HepG2 (cell line): Measurements from ENCODE around the gene KANSL1L. TPM values are rescaled to one million over a fixed set of nuclear protein-coding genes. Genes with fewer than 3 reads are reported as not detected.

Experiments
- ATAC-seq: fragments of 200-7000 bp; cut with Tn5 transposase; 3 replicates; pipeline ENCODE4 v1.9.1; 2020; ENCODE audit warnings: mild to moderate bottlenecking, moderate library complexity
- BruUV-seq: library from RNA; stranded (reverse); fragments of 400-500 nt; replicated peaks from 2 replicates; lab custom pipeline; 2021; lab: Mats Ljungman, UMichigan
- CTCF ChIA-PET: fragments of 300-600 bp; formaldehyde crosslinking; extraction: SDS; loops from one replicate; lab custom pipeline; 2021; ENCODE audit warnings: low total read pairs, inconsistent platforms, low intra/inter-chr PET ratio; lab: Yijun Ruan, JAX
- POLR2A ChIA-PET: fragments of 350-600 bp; sonication (Branson Sonifier 250); formaldehyde crosslinking; loops from one replicate; lab custom pipeline; 2020; ENCODE audit warnings: antibody characterized with exemption, inconsistent platforms; lab: Yijun Ruan, JAX
- DNase-seq: peaks from one replicate; pipeline ENCODE4 v3.0.0-alpha.2; 2015; ENCODE audit warnings: low spot score
- FAIRE-seq: peaks from 3 replicates; lab custom pipeline; 2011; peaks lifted over from hg19 to GRCh38; lab: Jason Lieb, UNC
- H2AFZ ChIP-seq: one replicate; pipeline ENCODE4 v1.6.1; 2011; ENCODE audit warnings: low read length, inconsistent platforms
- H3K27ac ChIP-seq: fragments of 300-600 bp; 3 replicates; pipeline ENCODE4 v1.8.0; 2011; ENCODE audit warnings: mixed run types, mild to moderate bottlenecking, mixed read lengths, low read length, inconsistent platforms; ENCODE audit not compliant: insufficient read depth; ENCODE audit errors: extremely low read length
- H3K27me3 ChIP-seq, 2 experiments: fragments of 200-600 bp in 1 of 2; 2 replicates in 1 of 2; 3 replicates in 1 of 2; pipeline versions ENCODE4 v1.6.0 to v1.8.0; 2011; ENCODE audit warnings: low read length in 2 of 2, mild to moderate bottlenecking in 2 of 2, moderate library complexity in 2 of 2, inconsistent platforms in 1 of 2; ENCODE audit not compliant: insufficient read depth in 2 of 2, control insufficient read depth in 1 of 2
- H3K36me3 ChIP-seq, 2 experiments: fragments of 200-600 bp in 1 of 2; replicated peaks in 1 of 2; 2 replicates in 1 of 2; 3 replicates in 1 of 2; pipeline versions ENCODE4 v1.5.1 to v1.8.0; 2011; ENCODE audit warnings: low read length in 2 of 2, inconsistent platforms in 1 of 2; ENCODE audit not compliant: insufficient read depth in 2 of 2, control insufficient read depth in 1 of 2
- H3K4me1 ChIP-seq: 2 replicates; pipeline ENCODE4 v1.5.1; 2012; ENCODE audit warnings: low read length, inconsistent platforms; ENCODE audit not compliant: insufficient read depth
- H3K4me2 ChIP-seq: 2 replicates; pipeline ENCODE4 v1.6.0; 2011; ENCODE audit warnings: low read depth, low read length, inconsistent platforms
- H3K4me3 ChIP-seq, 3 experiments: fragments of 200-600 bp in 1 of 3; sonication (generic), shearing (Covaris generic) in 1 of 3; replicated peaks in 1 of 3; 2 replicates each; pipeline ENCODE4 v1.5.1; 2011 to 2016; ENCODE audit warnings: low read length in 3 of 3, inconsistent platforms in 2 of 3, low read depth in 2 of 3, mild to moderate bottlenecking in 2 of 3, control low read depth in 1 of 3, mixed read lengths in 1 of 3; ENCODE audit not compliant: insufficient read depth in 1 of 3
- H3K79me2 ChIP-seq: one replicate; pipeline ENCODE4 v1.6.1; 2011; ENCODE audit warnings: low read length, inconsistent platforms; ENCODE audit not compliant: insufficient read depth
- H3K9ac ChIP-seq: 2 replicates; pipeline ENCODE4 v1.6.0; 2011; ENCODE audit warnings: mild to moderate bottlenecking, low read depth, low read length, inconsistent platforms; ENCODE audit not compliant: insufficient read depth
- H3K9me3 ChIP-seq: 2 replicates; pipeline ENCODE4 v1.5.1; 2012; ENCODE audit warnings: mild to moderate bottlenecking, low read length
- H4K20me1 ChIP-seq: 2 replicates; pipeline ENCODE4 v1.6.0; 2011; ENCODE audit warnings: inconsistent platforms, mild to moderate bottlenecking, low read length, moderate library complexity; ENCODE audit not compliant: insufficient read depth
- CBX1 ChIP-seq: IDR thresholded peaks from one replicate; pipeline ENCODE4 v1.6.1; 2016; ENCODE audit warnings: antibody characterized with exemption, low read depth
- HNRNPUL1 ChIP-seq: fragments of 200-400 bp; formaldehyde crosslinking; IDR thresholded peaks from 2 replicates; pipeline ENCODE4 v1.6.1; 2017; ENCODE audit warnings: low read depth, mild to moderate bottlenecking, low read length, moderate library complexity
- NCOA2 ChIP-seq: sonication (generic); formaldehyde crosslinking; IDR thresholded peaks from 2 replicates; pipeline ENCODE4 v1.8.0; 2022; ENCODE audit warnings: inconsistent platforms
- NFATC3 ChIP-seq: sonication (generic); formaldehyde crosslinking; IDR thresholded peaks from 2 replicates; pipeline ENCODE4 v1.5.1; 2020; ENCODE audit warnings: mild to moderate bottlenecking, missing genetic modification reagents
- NFE2 ChIP-seq: sonication (generic); formaldehyde crosslinking; IDR thresholded peaks from 2 replicates; pipeline ENCODE4 v1.4.0; 2020; ENCODE audit warnings: missing genetic modification reagents
- POGZ ChIP-seq: sonication (generic); formaldehyde crosslinking; IDR thresholded peaks from 2 replicates; pipeline ENCODE4 v1.4.0; 2020; ENCODE audit warnings: mild to moderate bottlenecking, missing genetic modification reagents
- PPARG ChIP-seq: conservative IDR thresholded peaks from 2 replicates; pipeline ENCODE4 v1.6.1; 2016; ENCODE audit warnings: missing biosample characterization, missing genetic modification reagents
- STAG1 ChIP-seq: sonication (generic); formaldehyde crosslinking; IDR thresholded peaks from 2 replicates; pipeline ENCODE4 v1.4.0; 2020; ENCODE audit warnings: missing genetic modification reagents
- ZBTB42 ChIP-seq: sonication (generic); formaldehyde crosslinking; IDR thresholded peaks from 2 replicates; pipeline ENCODE4 v1.5.0; 2020; ENCODE audit warnings: mild to moderate bottlenecking, missing genetic modification reagents
- ZKSCAN8 ChIP-seq: IDR thresholded peaks from 2 replicates; pipeline ENCODE4 v1.6.1; 2016; ENCODE audit warnings: borderline replicate concordance, missing genetic modification reagents, missing compliant biosample characterization
- ZNF275 ChIP-seq: sonication (generic); formaldehyde crosslinking; IDR thresholded peaks from 2 replicates; pipeline ENCODE4 v1.8.0; 2022; ENCODE audit warnings: missing genetic modification reagents, mild to moderate bottlenecking, inconsistent platforms, borderline replicate concordance
- ZNF619 ChIP-seq: sonication (generic); formaldehyde crosslinking; IDR thresholded peaks from 2 replicates; pipeline ENCODE4 v1.4.0; 2020; ENCODE audit warnings: mild to moderate bottlenecking, missing genetic modification reagents
- ZNF788 ChIP-seq: sonication (generic); formaldehyde crosslinking; IDR thresholded peaks from 2 replicates; pipeline ENCODE4 v1.5.0; 2020; ENCODE audit warnings: mild to moderate bottlenecking, missing genetic modification reagents, borderline replicate concordance
- WGBS: methylation state at CpG from one replicate; pipeline ENCODE4 v1.1.6; 2017; ENCODE audit warnings: low lambda C conversion rate; 5-methylcytosine and 5-hydroxymethylcytosine counted together
- in situ Hi-C: cut with HindIII; loops from 2 replicates; pipeline ENCODE4 v1.10.0; 2017; ENCODE audit warnings: low pct_unique_long_range_greater_than_20kb; ENCODE audit not compliant: extremely low pct_ligation_motif_present
- intact Hi-C: fragments of 100-400 bp; cut with micrococcal nuclease; formaldehyde crosslinking; loops from one replicate; pipeline ENCODE4 v1.10.0; 2022; ENCODE audit not compliant: unreplicated experiment
- polyA plus RNA-seq, 8 experiments: library from polyadenylated mRNA; depleted of rRNA in 3 of 8; stranded (reverse) in 7 of 8; unstranded in 1 of 8; fragments of >200 nt; fragmentation: Illumina TruSeq in 4 of 8; extraction: Trizol in 4 of 8; gene quantifications; 2 replicates each; pipeline versions ENCODE4 v1.2.1 to v1.2.3, GENCODE V29; 2011 to 2016; ENCODE audit warnings: low read depth in 4 of 8, missing spikeins in 1 of 8, mixed read lengths in 1 of 8; ENCODE audit not compliant: insufficient read depth in 1 of 8
- total RNA-seq, 5 experiments: library from RNA; depleted of rRNA; stranded (reverse); fragments of >200 nt; fragmentation: Illumina TruSeq; extraction: Trizol; gene quantifications; 2 replicates each; pipeline ENCODE4 v1.2.3, GENCODE V29; 2016; ENCODE audit warnings: low read depth in 1 of 5
- TF ChIP-seq, protein P1 (sequence below): IDR thresholded peaks from 2 replicates; pipeline ENCODE4 v1.6.1; 2016; ENCODE audit warnings: missing compliant biosample characterization, missing genetic modification reagents, borderline replicate concordance
- TF ChIP-seq, protein P2 (sequence below): IDR thresholded peaks from 2 replicates; pipeline ENCODE4 v1.6.1; 2018; ENCODE audit warnings: missing genetic modification reagents
- TF ChIP-seq, protein P3 (sequence below): sonication (generic); formaldehyde crosslinking; IDR thresholded peaks from 2 replicates; pipeline ENCODE4 v1.5.1; 2020; ENCODE audit warnings: mild to moderate bottlenecking, missing genetic modification reagents, moderate library complexity

Gene KANSL1L
- total and polyA plus RNA-seq, 2 of the 13 experiments (the other 11 are each of a cell fraction or from before 2014, with no cell fraction given): 5.4 to 10.3 TPM

GRCh38 chr2:210195101-210195852, 24.1 kb upstream of the KANSL1L start:
- Histone ChIP-seq H3K79me2 (no peaks in the 10 kb centered on the region), H3K9ac (no peak overlapping the region), H4K20me1 (no peaks in the 10 kb centered on the region), H2AFZ (peak overlapping the region; percentile 57), H3K27me3 (no peaks in the 10 kb centered on the region), H3K27ac (no peak overlapping the region), H3K4me2 (peak overlapping the region; percentile 69), H3K9me3 (no peaks in the 10 kb centered on the region), H3K36me3 (no peaks in the 10 kb centered on the region), H3K4me3 (peak overlapping the region; percentile 5 to 44 (median 34); a peak in 4 of 6 replicates), H3K4me1 (peaks cover 7% of the 10 kb centered on the region; the same call in 1 of the 2 replicates)
- peak; percentile 88 for ATAC-seq
- POLR2A ChIA-PET: interaction anchor here (1.0 kb wide), 1 partner anchor 24 kb away, joined by 4 read pairs; the partner anchor contains the start of gene KANSL1L
- BruUV-seq: no TSS peak
- in situ Hi-C loops (loop anchor here (5.0 to 25.0 kb wide), 3 partner anchors 123 to 1808 kb away; no protein-coding TSS in a partner anchor), intact Hi-C loops (loop anchor here (1.0 to 5.0 kb wide), 6 partner anchors 13 to 863 kb away; no protein-coding TSS in a partner anchor)
- peak; percentile 91 for FAIRE-seq
- DNase-seq: peak; percentile 51
- CTCF ChIA-PET: interaction anchor here (1.0 to 5.1 kb wide), 5 partner anchors 122 to 231 kb away, joined by 3 to 66 read pairs (median 10); no protein-coding TSS in a partner anchor
- 7% methylated on average over 8 of the region's 8 CpGs for WGBS
- TF ChIP-seq, protein P1, sequence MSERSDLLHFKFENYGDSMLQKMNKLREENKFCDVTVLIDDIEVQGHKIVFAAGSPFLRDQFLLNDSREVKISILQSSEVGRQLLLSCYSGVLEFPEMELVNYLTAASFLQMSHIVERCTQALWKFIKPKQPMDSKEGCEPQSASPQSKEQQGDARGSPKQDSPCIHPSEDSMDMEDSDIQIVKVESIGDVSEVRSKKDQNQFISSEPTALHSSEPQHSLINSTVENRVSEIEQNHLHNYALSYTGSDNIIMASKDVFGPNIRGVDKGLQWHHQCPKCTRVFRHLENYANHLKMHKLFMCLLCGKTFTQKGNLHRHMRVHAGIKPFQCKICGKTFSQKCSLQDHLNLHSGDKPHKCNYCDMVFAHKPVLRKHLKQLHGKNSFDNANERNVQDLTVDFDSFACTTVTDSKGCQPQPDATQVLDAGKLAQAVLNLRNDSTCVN: no peak
- TF ChIP-seq STAG1: peak; percentile 90
- TF ChIP-seq ZNF275: no peak
- no peak for TF ChIP-seq ZKSCAN8 (CRISPR knock-in tag)
- no peak for TF ChIP-seq CBX1
- TF ChIP-seq, protein P2, sequence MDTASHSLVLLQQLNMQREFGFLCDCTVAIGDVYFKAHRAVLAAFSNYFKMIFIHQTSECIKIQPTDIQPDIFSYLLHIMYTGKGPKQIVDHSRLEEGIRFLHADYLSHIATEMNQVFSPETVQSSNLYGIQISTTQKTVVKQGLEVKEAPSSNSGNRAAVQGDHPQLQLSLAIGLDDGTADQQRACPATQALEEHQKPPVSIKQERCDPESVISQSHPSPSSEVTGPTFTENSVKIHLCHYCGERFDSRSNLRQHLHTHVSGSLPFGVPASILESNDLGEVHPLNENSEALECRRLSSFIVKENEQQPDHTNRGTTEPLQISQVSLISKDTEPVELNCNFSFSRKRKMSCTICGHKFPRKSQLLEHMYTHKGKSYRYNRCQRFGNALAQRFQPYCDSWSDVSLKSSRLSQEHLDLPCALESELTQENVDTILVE (CRISPR knock-in tag): peak; percentile 33; the same call in 1 of the 2 replicates
- no peak for TF ChIP-seq PPARG (CRISPR knock-in tag)
- no peak for TF ChIP-seq ZNF619 (CRISPR knock-in tag)
- no peak for TF ChIP-seq NFE2
- no peak for TF ChIP-seq HNRNPUL1
- TF ChIP-seq ZBTB42 (CRISPR knock-in tag): no peak
- TF ChIP-seq POGZ (CRISPR knock-in tag): no peak
- TF ChIP-seq, protein P3, sequence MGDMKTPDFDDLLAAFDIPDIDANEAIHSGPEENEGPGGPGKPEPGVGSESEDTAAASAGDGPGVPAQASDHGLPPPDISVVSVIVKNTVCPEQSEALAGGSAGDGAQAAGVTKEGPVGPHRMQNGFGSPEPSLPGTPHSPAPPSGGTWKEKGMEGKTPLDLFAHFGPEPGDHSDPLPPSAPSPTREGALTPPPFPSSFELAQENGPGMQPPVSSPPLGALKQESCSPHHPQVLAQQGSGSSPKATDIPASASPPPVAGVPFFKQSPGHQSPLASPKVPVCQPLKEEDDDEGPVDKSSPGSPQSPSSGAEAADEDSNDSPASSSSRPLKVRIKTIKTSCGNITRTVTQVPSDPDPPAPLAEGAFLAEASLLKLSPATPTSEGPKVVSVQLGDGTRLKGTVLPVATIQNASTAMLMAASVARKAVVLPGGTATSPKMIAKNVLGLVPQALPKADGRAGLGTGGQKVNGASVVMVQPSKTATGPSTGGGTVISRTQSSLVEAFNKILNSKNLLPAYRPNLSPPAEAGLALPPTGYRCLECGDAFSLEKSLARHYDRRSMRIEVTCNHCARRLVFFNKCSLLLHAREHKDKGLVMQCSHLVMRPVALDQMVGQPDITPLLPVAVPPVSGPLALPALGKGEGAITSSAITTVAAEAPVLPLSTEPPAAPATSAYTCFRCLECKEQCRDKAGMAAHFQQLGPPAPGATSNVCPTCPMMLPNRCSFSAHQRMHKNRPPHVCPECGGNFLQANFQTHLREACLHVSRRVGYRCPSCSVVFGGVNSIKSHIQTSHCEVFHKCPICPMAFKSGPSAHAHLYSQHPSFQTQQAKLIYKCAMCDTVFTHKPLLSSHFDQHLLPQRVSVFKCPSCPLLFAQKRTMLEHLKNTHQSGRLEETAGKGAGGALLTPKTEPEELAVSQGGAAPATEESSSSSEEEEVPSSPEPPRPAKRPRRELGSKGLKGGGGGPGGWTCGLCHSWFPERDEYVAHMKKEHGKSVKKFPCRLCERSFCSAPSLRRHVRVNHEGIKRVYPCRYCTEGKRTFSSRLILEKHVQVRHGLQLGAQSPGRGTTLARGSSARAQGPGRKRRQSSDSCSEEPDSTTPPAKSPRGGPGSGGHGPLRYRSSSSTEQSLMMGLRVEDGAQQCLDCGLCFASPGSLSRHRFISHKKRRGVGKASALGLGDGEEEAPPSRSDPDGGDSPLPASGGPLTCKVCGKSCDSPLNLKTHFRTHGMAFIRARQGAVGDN (CRISPR knock-in tag): no peak
- TF ChIP-seq NCOA2 (CRISPR knock-in tag): 0 out of 2 replicates have a peak, but pooled peaks have one; percentile 25
- no peak for TF ChIP-seq ZNF788 (CRISPR knock-in tag)
- TF ChIP-seq NFATC3 (CRISPR knock-in tag): no peak
